Left lung (tissue), 10 donors: ENCODE results near the gene PHACTR3. TPM values are rescaled to one million over a fixed set of nuclear protein-coding genes. Genes with fewer than 3 reads are reported as not detected.

Source experiments
- ATAC-seq: fragments of 200-7000 bp; cut with Tn5 transposase; one replicate; pipeline ENCODE4 v1.9.1; 2020; ENCODE audit warnings: moderate library complexity
- DNase-seq, 4 donors: peaks; one replicate each; pipeline ENCODE4 v3.0.0-alpha.2; 2013 to 2020
- H3K27ac ChIP-seq, 2 donors: fragments of 200-600 bp; sonication (generic) in 1 of 2; one replicate each; pipeline versions ENCODE4 v1.5.0 to v1.8.0; 2020 to 2021
- H3K27me3 ChIP-seq, 2 donors: fragments of 200-600 bp; sonication (generic) in 1 of 2; one replicate each; pipeline versions ENCODE4 v1.5.0 to v1.8.0; 2020 to 2021
- H3K36me3 ChIP-seq, 2 donors: fragments of 200-600 bp; sonication (generic) in 1 of 2; one replicate each; pipeline versions ENCODE4 v1.5.0 to v1.8.0; 2020 to 2021
- H3K4me1 ChIP-seq, 2 donors: fragments of 200-600 bp; one replicate each; pipeline ENCODE4 v1.8.0; 2021
- H3K4me3 ChIP-seq, 2 donors: fragments of 200-600 bp; sonication (generic) in 1 of 2; one replicate each; pipeline versions ENCODE4 v1.5.0 to v1.8.0; 2020 to 2021; ENCODE audit warnings: mild to moderate bottlenecking in 1 of 2
- H3K9me3 ChIP-seq, 2 donors: fragments of 200-600 bp; sonication (generic) in 1 of 2; one replicate each; pipeline versions ENCODE4 v1.5.0 to v1.8.0; 2020 to 2021
- CTCF ChIP-seq, 2 donors: fragments of 200-600 bp; sonication (generic) in 1 of 2; IDR thresholded peaks; one replicate each; pipeline versions ENCODE4 v1.5.0 to v1.8.0; 2021; ENCODE audit warnings: antibody characterized with exemption in 2 of 2
- intact Hi-C, 2 donors: fragments of 100-400 bp; cut with DNase I; formaldehyde crosslinking; loops; one replicate each; pipeline versions ENCODE4 v1.11.2 to v1.14.2; 2022
- polyA plus RNA-seq, 6 donors: library from polyadenylated mRNA; unstranded; fragments of 120-200 nt; gene quantifications; one replicate each; pipeline ENCODE4 v1.2.1, GENCODE V29; 2013; ENCODE audit not compliant: insufficient read length in 6 of 6
- total RNA-seq, 2 donors: library from RNA; stranded (reverse); fragmentation: NEBNext Ultra II Directional; extraction: Animal tissue kit (Norgen Biotek cat#: 25700); gene quantifications; one replicate each; pipeline ENCODE4 v1.2.1, GENCODE V29; 2021
- donor health status: DM: no; HTN: yes; CAD: no.
- donor health status: DM: no; HTN: no; CAD: no.

PHACTR3 gene
- total and polyA plus RNA-seq, 8 donors = 3.5 to 14.5 (median 4.4) TPM

GRCh38 chr20:59777814-59778575, 173.7 kb downstream of the PHACTR3 start:
- no peaks in the 10 kb centered on the region for H3K4me1 ChIP-seq
- DNase-seq = no peak
- H3K27ac ChIP-seq = no peak overlapping the region
- intact Hi-C loops = no loop called here
- H3K27me3 ChIP-seq = peaks cover 0 to 16% of the 10 kb centered on the region in 2 donors
- ATAC-seq = no peak
- TF ChIP-seq CTCF (IDR thresholded peaks at IDR 0.05) = no peak
- H3K36me3 ChIP-seq = no peaks in the 10 kb centered on the region
- H3K9me3 ChIP-seq = no peaks in the 10 kb centered on the region
- H3K4me3 ChIP-seq = no peak overlapping the region

GRCh38 chr20:59778615-59779200, 174.4 kb downstream of the PHACTR3 start:
- intact Hi-C loops = no loop called here
- DNase-seq = peak in 1 of 4 donors; percentile 6
- no peaks in the 10 kb centered on the region for H3K9me3 ChIP-seq

GRCh38 chr20:59779656-59780380, 175.5 kb downstream of the PHACTR3 start:
- Histone ChIP-seq H3K4me3 (no peak overlapping the region), H3K36me3 (no peaks in the 10 kb centered on the region), H3K9me3 (no peaks in the 10 kb centered on the region), H3K27ac (no peak overlapping the region), H3K27me3 (peaks cover 0 to 15% of the 10 kb centered on the region in 2 donors), H3K4me1 (no peaks in the 10 kb centered on the region)
- intact Hi-C loops = no loop called here
- ATAC-seq (no peak), DNase-seq (no peak)
- TF ChIP-seq CTCF (IDR thresholded peaks at IDR 0.05) = no peak

More at GRCh38 chr20:59778615-59779200, 174.4 kb downstream of the PHACTR3 start:
- no peak for ATAC-seq
- Histone ChIP-seq H3K4me1 (no peaks in the 10 kb centered on the region), H3K27me3 (peaks cover 0 to 13% of the 10 kb centered on the region in 2 donors), H3K27ac (no peak overlapping the region), H3K36me3 (no peaks in the 10 kb centered on the region), H3K4me3 (no peak overlapping the region)
- no peak for TF ChIP-seq CTCF (IDR thresholded peaks at IDR 0.05)

- TF ChIP-seq CTCF (IDR thresholded peaks at IDR 0.05) = no peak
- intact Hi-C loops = no loop called here
- Histone ChIP-seq H3K27me3 (peaks cover 0 to 15% of the 10 kb centered on the region in 2 donors), H3K27ac (no peak overlapping the region), H3K4me1 (no peaks in the 10 kb centered on the region), H3K4me3 (no peak overlapping the region), H3K36me3 (no peaks in the 10 kb centered on the region), H3K9me3 (no peaks in the 10 kb centered on the region)
- DNase-seq = no peak
- ATAC-seq = no peak
Observed at GRCh38 chr20:59780494-59781185, 176.3 kb downstream of the PHACTR3 start.
